Measurements from ENCODE around the gene GATAD1.
"Not testable (repeated sequence)": the region's sequence is repeated elsewhere in the genome, so short reads cannot be mapped to it uniquely, and the experiment has no call there.

GATAD1 gene

DNA sequence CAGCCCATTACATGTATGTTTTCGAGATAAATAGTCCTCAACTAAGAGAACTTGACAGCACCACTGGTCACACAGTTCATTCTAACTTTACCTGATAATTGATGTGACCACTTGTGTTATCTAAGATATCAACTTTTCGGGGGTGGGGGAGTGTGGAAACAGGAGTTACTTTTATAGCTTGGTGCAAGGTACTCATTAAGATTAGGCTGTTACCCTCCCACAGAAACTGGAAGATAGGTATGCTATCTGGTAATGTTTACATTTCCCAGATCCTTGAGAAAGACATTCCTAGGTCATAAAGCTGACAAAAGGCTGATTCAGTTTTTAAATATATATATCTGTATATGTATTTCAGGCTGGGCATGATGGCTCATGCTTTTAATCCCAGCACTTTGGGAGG, 19.4 kb downstream of the GATAD1 start:
- Histone ChIP-seq H3K9ac (ENCODE audit: insufficient read length) (no peak overlapping the region), H3K4me3 (no peak overlapping the region), H3K27ac (no peak overlapping the region), H3K9me3 (ENCODE audit: low read depth, low read length) (no peaks in the 10 kb centered on the region), H3K36me3 (ENCODE audit: insufficient read depth, low read length) (no peaks in the 10 kb centered on the region)
- DNase-seq (ENCODE audit: low read depth, low spot score) = no peak
- TF ChIP-seq EZH2 (IDR thresholded peaks at IDR 0.05) = no peak
- no peak for TF ChIP-seq POLR2AphosphoS5 (IDR thresholded peaks at IDR 0.05; ENCODE audit: borderline replicate concordance, low read depth, low read length)
- TF ChIP-seq FOXP2 (optimal IDR thresholded peaks at IDR 0.05; ENCODE audit: control extremely low read depth, extremely low read length, insufficient read depth) = no peak

DNA sequence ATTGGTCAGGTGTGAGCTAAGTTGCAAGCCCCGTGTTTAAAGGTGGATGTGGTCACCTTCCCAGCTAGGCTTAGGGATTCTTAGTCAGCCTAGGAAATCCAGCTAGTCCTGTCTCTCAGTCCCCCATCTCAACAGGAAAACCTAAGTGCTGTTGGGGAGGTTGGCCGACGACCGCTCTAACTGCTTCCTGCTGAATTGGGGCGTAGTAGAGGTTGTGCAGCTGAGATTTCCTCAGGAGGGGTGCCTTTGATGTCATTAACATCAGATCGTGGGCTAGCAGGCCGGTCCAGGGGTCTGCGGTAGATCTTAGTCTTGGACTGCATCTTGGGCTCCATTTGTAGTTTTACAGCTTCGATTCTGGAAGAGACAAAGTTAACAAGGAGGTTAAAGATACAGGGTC, 21.3 kb downstream of the GATAD1 start:
- H3K9ac ChIP-seq (ENCODE audit: insufficient read length); H3K36me3 ChIP-seq (ENCODE audit: insufficient read depth, low read length); DNase-seq (ENCODE audit: low read depth, low spot score); H3K27ac ChIP-seq; H3K9me3 ChIP-seq (ENCODE audit: low read depth, low read length); H3K4me3 ChIP-seq: not testable (repeated sequence)

- H3K4me3 ChIP-seq; H3K36me3 ChIP-seq (ENCODE audit: insufficient read depth, low read length); H3K9me3 ChIP-seq (ENCODE audit: low read depth, low read length); H3K27ac ChIP-seq; H3K9ac ChIP-seq (ENCODE audit: insufficient read length); DNase-seq (ENCODE audit: low read depth, low spot score): not testable (repeated sequence)
Measured at GRCh38 chr7:92473989-92474388, 26.7 kb downstream of the GATAD1 start.

DNA sequence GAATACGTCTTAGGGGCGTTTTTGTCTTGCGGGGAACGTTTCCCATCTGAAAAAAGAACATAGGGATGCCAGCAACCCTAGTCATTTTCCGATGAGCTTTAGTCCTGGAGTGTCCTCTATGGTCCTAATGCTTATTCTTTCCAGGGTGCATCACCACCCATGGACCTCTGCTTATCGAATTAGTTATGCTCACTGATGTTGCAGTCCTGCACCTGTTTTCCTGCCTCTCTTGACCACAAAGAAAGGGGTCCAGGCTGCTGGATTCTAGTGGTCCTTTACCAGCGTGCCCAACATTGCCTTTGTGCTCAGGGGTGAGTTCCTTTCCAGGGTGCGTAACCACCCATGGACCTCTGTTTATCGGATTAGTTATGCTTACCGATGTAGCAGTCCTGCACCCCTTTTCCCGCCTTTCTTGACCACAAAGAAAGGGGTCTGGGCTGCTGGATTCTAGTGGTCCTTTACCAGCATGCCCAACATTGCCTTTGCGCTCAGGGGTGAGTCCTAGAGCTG, 28.0 kb downstream of the GATAD1 start:
- not testable (repeated sequence) for H3K9me3 ChIP-seq (ENCODE audit: low read depth, low read length); H3K36me3 ChIP-seq (ENCODE audit: insufficient read depth, low read length); H3K4me3 ChIP-seq; H3K9ac ChIP-seq (ENCODE audit: insufficient read length); H3K27ac ChIP-seq; DNase-seq (ENCODE audit: low read depth, low spot score)

DNA sequence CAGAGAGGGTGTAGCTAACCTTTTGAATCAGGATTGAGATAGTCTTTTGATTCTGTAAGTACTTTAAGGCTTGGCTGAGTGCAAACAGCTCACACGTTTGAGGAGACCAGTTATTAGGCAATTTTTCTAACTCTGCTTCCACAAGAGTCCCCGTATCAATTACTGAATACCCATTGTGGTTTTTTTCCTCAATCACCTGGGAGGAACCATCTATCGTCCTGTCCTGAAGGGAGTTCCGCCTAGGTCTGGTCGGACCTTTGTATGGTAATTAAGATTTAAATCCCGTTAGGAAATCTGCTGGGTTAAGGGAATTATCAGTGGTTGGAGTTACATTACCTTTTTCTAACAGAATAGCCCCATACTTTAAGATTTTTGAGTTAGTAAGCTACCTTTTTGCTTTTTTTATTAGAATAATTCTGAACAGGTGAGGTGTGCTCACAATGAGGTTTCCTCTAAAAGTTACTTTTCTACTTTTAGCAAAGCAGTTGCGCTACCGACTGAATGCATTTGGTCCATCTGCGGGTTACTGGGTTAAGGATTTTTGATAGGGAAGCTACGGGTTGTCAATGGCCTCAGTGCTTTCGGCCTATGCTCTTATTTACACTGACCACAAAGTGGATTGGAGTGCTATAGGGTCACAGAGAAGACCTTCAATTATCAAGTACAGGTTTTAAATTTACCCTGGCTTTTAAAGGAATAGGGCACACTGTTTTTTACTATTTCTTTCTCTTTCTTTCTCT, 28.7 kb downstream of the GATAD1 start:
- not testable (repeated sequence) for DNase-seq (ENCODE audit: low read depth, low spot score)

DNA sequence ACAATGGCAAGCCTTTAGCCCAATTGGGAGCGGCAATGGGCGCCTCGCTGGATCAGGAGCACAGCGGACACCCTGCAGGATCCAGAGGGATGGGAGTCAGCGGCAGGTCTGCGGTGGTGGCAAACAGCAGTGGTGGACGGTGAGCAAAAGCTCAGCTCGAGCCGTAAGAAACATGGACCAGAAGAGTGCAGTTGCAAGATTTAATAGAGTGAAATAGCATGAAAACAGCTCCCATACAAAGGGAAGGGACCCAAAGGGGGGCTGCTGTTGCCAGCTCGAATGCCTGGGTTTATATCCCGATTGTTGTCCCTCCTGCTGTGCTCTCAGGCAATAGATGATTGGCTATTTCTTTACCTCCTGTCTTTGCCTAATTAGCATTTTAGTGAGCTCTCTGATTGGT, 30.4 kb downstream of the GATAD1 start, which contains the start of gene ERVW-1:
Gene ERVW-1, minus strand, starts transcription at position 266 of the 400 bp plus-strand sequence. CDS start 7,565 bp downstream, outside the sequence.
- not testable (repeated sequence) for H3K4me3 ChIP-seq; DNase-seq (ENCODE audit: low read depth, low spot score); H3K36me3 ChIP-seq (ENCODE audit: insufficient read depth, low read length); H3K9ac ChIP-seq (ENCODE audit: insufficient read length); H3K27ac ChIP-seq; H3K9me3 ChIP-seq (ENCODE audit: low read depth, low read length)

More for the DNA sequence above, 28.7 kb downstream of the GATAD1 start:
- H3K9ac ChIP-seq (ENCODE audit: insufficient read length); H3K36me3 ChIP-seq (ENCODE audit: insufficient read depth, low read length); H3K27ac ChIP-seq; H3K4me3 ChIP-seq; H3K9me3 ChIP-seq (ENCODE audit: low read depth, low read length): not testable (repeated sequence)

DNA sequence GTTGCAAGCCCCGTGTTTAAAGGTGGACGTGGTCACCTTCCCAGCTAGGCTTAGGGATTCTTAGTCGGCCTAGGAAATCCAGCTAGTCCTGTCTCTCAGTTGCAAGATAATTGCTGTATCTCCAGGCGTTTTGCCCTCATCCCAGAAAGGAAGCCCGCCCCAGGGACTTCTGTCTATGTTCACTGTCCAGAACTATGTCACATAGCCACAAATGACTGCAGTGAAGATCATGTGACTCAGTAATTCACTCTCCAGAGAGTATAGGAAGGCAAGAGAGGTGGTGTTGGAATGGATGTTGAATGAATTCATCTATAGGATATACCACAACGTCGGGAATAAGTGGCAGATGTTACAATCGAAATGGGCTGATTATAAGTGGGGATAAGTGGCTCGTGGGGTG, 30.8 kb downstream of the GATAD1 start:
- H3K27ac ChIP-seq = no peak overlapping the region
- DNase-seq (ENCODE audit: low read depth, low spot score) = no peak
- no peaks in the 10 kb centered on the region for H3K9me3 ChIP-seq (ENCODE audit: low read depth, low read length)
- TF ChIP-seq EZH2 (IDR thresholded peaks at IDR 0.05) (no peak), POLR2AphosphoS5 (IDR thresholded peaks at IDR 0.05; ENCODE audit: borderline replicate concordance, low read depth, low read length) (no peak), FOXP2 (optimal IDR thresholded peaks at IDR 0.05; ENCODE audit: control extremely low read depth, extremely low read length, insufficient read depth) (no peak)
- no peak overlapping the region for H3K9ac ChIP-seq (ENCODE audit: insufficient read length)
- no peak overlapping the region for H3K4me3 ChIP-seq
- H3K36me3 ChIP-seq (ENCODE audit: insufficient read depth, low read length) = no peaks in the 10 kb centered on the region

- Histone ChIP-seq H3K4me3 (no peak overlapping the region), H3K9ac (ENCODE audit: insufficient read length) (no peak overlapping the region), H3K27ac (no peak overlapping the region), H3K9me3 (ENCODE audit: low read depth, low read length) (no peaks in the 10 kb centered on the region), H3K36me3 (ENCODE audit: insufficient read depth, low read length) (no peaks in the 10 kb centered on the region)
- DNase-seq (ENCODE audit: low read depth, low spot score) = no peak
- TF ChIP-seq POLR2AphosphoS5 (IDR thresholded peaks at IDR 0.05; ENCODE audit: borderline replicate concordance, low read depth, low read length) (no peak), FOXP2 (optimal IDR thresholded peaks at IDR 0.05; ENCODE audit: control extremely low read depth, extremely low read length, insufficient read depth) (no peak), EZH2 (IDR thresholded peaks at IDR 0.05) (no peak)
Measured at GRCh38 chr7:92478711-92479110, 31.4 kb downstream of the GATAD1 start.

- H3K9ac ChIP-seq (ENCODE audit: insufficient read length); H3K4me3 ChIP-seq; DNase-seq (ENCODE audit: low read depth, low spot score): not testable (repeated sequence)
Measured at GRCh38 chr7:92479146-92479545, 31.9 kb downstream of the GATAD1 start.

DNA sequence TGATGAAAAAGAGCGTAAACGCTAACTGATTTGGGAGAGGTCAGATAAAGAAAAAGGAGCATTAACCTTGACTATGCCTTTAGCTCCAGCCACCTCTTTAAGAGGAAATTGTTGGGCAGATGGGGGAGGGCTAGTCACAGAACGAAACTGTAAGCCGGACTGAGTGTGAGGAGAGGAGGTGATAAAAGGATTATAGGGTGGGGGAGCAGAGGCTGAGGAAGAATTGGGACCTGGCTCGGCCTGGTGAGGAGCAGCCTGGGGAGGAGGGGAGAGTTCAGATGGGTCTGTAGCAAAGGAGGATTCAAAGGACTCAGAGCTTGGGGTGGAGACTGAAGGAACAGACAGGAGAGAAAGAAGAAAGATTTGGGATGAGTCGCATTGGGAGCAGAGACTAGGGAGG, 36.3 kb downstream of the GATAD1 start:
- H3K36me3 ChIP-seq (ENCODE audit: insufficient read depth, low read length) = peaks cover 27% of the 10 kb centered on the region; the same call in 1 of the 2 replicates
- H3K9ac ChIP-seq (ENCODE audit: insufficient read length); H3K4me3 ChIP-seq; H3K9me3 ChIP-seq (ENCODE audit: low read depth, low read length); DNase-seq (ENCODE audit: low read depth, low spot score); H3K27ac ChIP-seq: not testable (repeated sequence)

More at GRCh38 chr7:92479146-92479545, 31.9 kb downstream of the GATAD1 start:
- H3K9me3 ChIP-seq (ENCODE audit: low read depth, low read length); H3K27ac ChIP-seq; H3K36me3 ChIP-seq (ENCODE audit: insufficient read depth, low read length): not testable (repeated sequence)

DNA sequence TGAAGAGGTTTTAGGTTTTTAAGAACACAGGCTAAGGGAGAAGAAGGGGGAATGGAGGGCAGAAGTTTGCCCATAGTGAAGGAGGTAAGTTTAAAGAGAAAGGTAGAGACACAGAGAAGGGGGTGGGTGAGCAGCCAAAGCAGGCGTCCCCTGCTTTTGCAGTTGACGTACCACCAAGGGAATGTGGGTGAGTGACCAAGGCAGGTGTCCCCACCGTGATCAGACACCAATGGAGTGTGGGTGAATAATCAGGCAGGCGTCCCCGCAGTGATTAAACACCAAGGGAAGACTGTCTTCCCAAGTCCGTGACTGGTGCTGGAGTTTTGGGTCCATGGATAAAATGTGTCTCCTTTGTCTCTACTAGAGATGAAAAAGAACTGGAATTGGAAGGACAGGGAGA, 36.9 kb downstream of the GATAD1 start:
- DNase-seq (ENCODE audit: low read depth, low spot score); H3K27ac ChIP-seq; H3K9ac ChIP-seq (ENCODE audit: insufficient read length); H3K9me3 ChIP-seq (ENCODE audit: low read depth, low read length); H3K4me3 ChIP-seq: not testable (repeated sequence)
- peaks cover 33% of the 10 kb centered on the region; the same call in 1 of the 2 replicates for H3K36me3 ChIP-seq (ENCODE audit: insufficient read depth, low read length)

Measured in SK-N-MC (cell line).